Activated CD8-positive, alpha-beta T cell treated with anti-CD3 and anti-CD28 coated beads for 36 hours (primary cell): ENCODE results near the gene C1orf174. TPM values are rescaled to one million over a fixed set of nuclear protein-coding genes. Genes with fewer than 3 reads are reported as not detected.

Source experiments
- ATAC-seq: fragments of 200-7000 bp; cut with Tn5 transposase; one replicate; pipeline ENCODE4 v1.10.0; 2021; ENCODE audit warnings: mild to moderate bottlenecking, moderate library complexity
- CTCF ChIA-PET: fragments of 350-600 bp; sonication (Branson Sonifier 250); formaldehyde crosslinking; loops from one replicate; lab custom pipeline; 2021; ENCODE audit warnings: antibody characterized with exemption; lab: Charles Lee
- POLR2A ChIA-PET: fragments of 350-600 bp; sonication (Branson Sonifier 250); formaldehyde crosslinking; loops from one replicate; lab custom pipeline; 2021; ENCODE audit warnings: antibody characterized with exemption; lab: Charles Lee
- DNase-seq: peaks from one replicate; pipeline ENCODE4 v3.0.0-alpha.2; 2020
- H3K27ac Mint-ChIP-seq: one replicate; pipeline ENCODE4 v1.8.0; 2021; ENCODE audit warnings: mild to moderate bottlenecking, mixed read lengths
- H3K27me3 Mint-ChIP-seq: one replicate; pipeline ENCODE4 v1.8.0; 2021; ENCODE audit warnings: mixed read lengths
- H3K36me3 Mint-ChIP-seq: one replicate; pipeline ENCODE4 v1.8.0; 2021; ENCODE audit warnings: low read depth, mixed read lengths
- H3K4me1 Mint-ChIP-seq: one replicate; pipeline ENCODE4 v1.8.0; 2021; ENCODE audit warnings: low read depth, mixed read lengths
- H3K4me3 Mint-ChIP-seq: one replicate; pipeline ENCODE4 v1.8.0; 2021; ENCODE audit warnings: mild to moderate bottlenecking, moderate library complexity, mixed read lengths
- H3K9me3 Mint-ChIP-seq: one replicate; pipeline ENCODE4 v1.8.0; 2021; ENCODE audit warnings: mixed read lengths
- CTCF ChIP-seq: fragments of 200-600 bp; IDR thresholded peaks from one replicate; pipeline ENCODE4 v1.8.0; 2022; ENCODE audit warnings: antibody characterized with exemption, mild to moderate bottlenecking
- intact Hi-C: fragments of 100-400 bp; cut with micrococcal nuclease; formaldehyde crosslinking; loops from one replicate; pipeline ENCODE4 v1.10.0; 2022
- total RNA-seq, 2 experiments: library from RNA; stranded (reverse); gene quantifications; one replicate each; pipeline ENCODE4 v1.2.3, GENCODE V29; 2021

C1orf174 gene
- total RNA-seq, 2 experiments from 2014 or later, result 43.7 to 44.0 TPM

GRCh38 chr1:3886106-3886670, 13.9 kb downstream of the C1orf174 start:
- ChIA-PET POLR2A (no interaction called here), CTCF (no interaction called here)
- ATAC-seq (no peak), DNase-seq (no peak)
- Mint-ChIP-seq H3K27ac (no peak overlapping the region), H3K4me1 (peaks cover 22% of the 10 kb centered on the region), H3K4me3 (no peak overlapping the region), H3K36me3 (peaks cover 37% of the 10 kb centered on the region), H3K27me3 (no peaks in the 10 kb centered on the region), H3K9me3 (no peaks in the 10 kb centered on the region)
- intact Hi-C loops, result no loop called here
- TF ChIP-seq CTCF, result no peak

GRCh38 chr1:3885611-3886010, 14.5 kb downstream of the C1orf174 start:
- ChIA-PET CTCF (interaction anchor here (1.5 kb wide), 1 partner anchor 14 kb away, joined by 3 read pairs; the partner anchor contains the start of gene C1orf174), POLR2A (no interaction called here)
- ATAC-seq (no peak), DNase-seq (no peak)
- Mint-ChIP-seq H3K4me3 (no peak overlapping the region), H3K36me3 (peaks cover 33% of the 10 kb centered on the region), H3K27me3 (no peaks in the 10 kb centered on the region), H3K9me3 (no peaks in the 10 kb centered on the region), H3K27ac (no peak overlapping the region), H3K4me1 (peaks cover 19% of the 10 kb centered on the region)
- intact Hi-C loops, result no loop called here
- TF ChIP-seq CTCF, result no peak

GRCh38 chr1:3884966-3885365, 15.1 kb downstream of the C1orf174 start:
- TF ChIP-seq CTCF, result no peak

GRCh38 chr1:3883194-3883925, 16.7 kb downstream of the C1orf174 start:
- H3K4me1 Mint-ChIP-seq, result peaks cover 6% of the 10 kb centered on the region
- no peaks in the 10 kb centered on the region for H3K27me3 Mint-ChIP-seq
- H3K9me3 Mint-ChIP-seq, result peaks cover 3% of the 10 kb centered on the region
- peak overlapping the region; percentile 76 for H3K27ac Mint-ChIP-seq
- no peak for TF ChIP-seq CTCF
- ATAC-seq (peak; percentile 65), DNase-seq (peak; percentile 15)
- H3K36me3 Mint-ChIP-seq, result peaks cover 35% of the 10 kb centered on the region
- H3K4me3 Mint-ChIP-seq, result no peak overlapping the region
- CTCF ChIA-PET, result interaction anchor here (1.1 to 1.3 kb wide), 2 partner anchors 10 to 16 kb away, joined by 3 to 5 read pairs; partner anchors contain the start of gene C1orf174
- POLR2A ChIA-PET, result interaction anchor here (0.8 to 1.3 kb wide), 2 partner anchors 26 to 28 kb away, joined by 3 read pairs; partner anchors contain the start of gene DFFB
- intact Hi-C loops, result no loop called here

More at GRCh38 chr1:3884966-3885365, 15.1 kb downstream of the C1orf174 start:
- no peak for DNase-seq
- Mint-ChIP-seq H3K4me3 (no peak overlapping the region), H3K27ac (no peak overlapping the region), H3K36me3 (peaks cover 30% of the 10 kb centered on the region), H3K9me3 (no peaks in the 10 kb centered on the region), H3K27me3 (no peaks in the 10 kb centered on the region), H3K4me1 (peaks cover 13% of the 10 kb centered on the region)
- ChIA-PET CTCF (interaction anchor here (1.5 kb wide), 1 partner anchor 15 kb away, joined by 3 read pairs; the partner anchor contains the start of gene C1orf174), POLR2A (interaction anchor here (1.3 to 1.6 kb wide), 2 partner anchors 17 to 29 kb away, joined by 3 to 5 read pairs; no protein-coding TSS in a partner anchor)
- intact Hi-C loops, result no loop called here
- no peak for ATAC-seq

- ATAC-seq (peak; percentile 30), DNase-seq (no peak)
- H3K27ac Mint-ChIP-seq, result peak overlapping the region; percentile 63
These were observed 18.9 kb downstream of the C1orf174 start for GRCh38 chr1:3881193-3881480.

More at GRCh38 chr1:3881193-3881480, 18.9 kb downstream of the C1orf174 start:
- Mint-ChIP-seq H3K27me3 (no peaks in the 10 kb centered on the region), H3K9me3 (peaks cover 3% of the 10 kb centered on the region), H3K4me1 (peaks cover 5% of the 10 kb centered on the region), H3K4me3 (no peak overlapping the region), H3K36me3 (peaks cover 23% of the 10 kb centered on the region)
- TF ChIP-seq CTCF, result no peak
- CTCF ChIA-PET, result interaction anchor here (1.5 kb wide), 1 partner anchor 23 kb away, joined by 3 read pairs; no protein-coding TSS in a partner anchor
- intact Hi-C loops, result no loop called here
- POLR2A ChIA-PET, result no interaction called here
